ENCODE data around the gene GET3.
"Not testable (repeated sequence)": the region's sequence is repeated elsewhere in the genome, so short reads cannot be mapped to it uniquely, and the experiment has no call there.

GET3 gene

GRCh38 chr19:12736995-12737834 is at the start of gene GET3:
TSS of gene GET3 (plus strand) at chr19:12737497. CDS start at chr19:12737506, 9 bp downstream.
- DNase-seq: peak; percentile 97 to 100

GRCh38 chr19:12689012-12689411 is 48.3 kb upstream of the GET3 start:
- DNase-seq: no peak

GRCh38 chr19:12689581-12690216 is 47.6 kb upstream of the GET3 start:
- DNase-seq: no peak

GRCh38 chr19:12692960-12693359 is 44.3 kb upstream of the GET3 start:
- no peak for DNase-seq

GRCh38 chr19:12694641-12695040 is 42.7 kb upstream of the GET3 start:
- DNase-seq: no peak

GRCh38 chr19:12695096-12695495 is 42.2 kb upstream of the GET3 start:
- no peak for DNase-seq

GRCh38 chr19:12695514-12695913 is 41.8 kb upstream of the GET3 start:
- no peak for DNase-seq

GRCh38 chr19:12695997-12696365 is 41.3 kb upstream of the GET3 start:
- DNase-seq: no peak

- peak; percentile 78 to 88 for DNase-seq
Measured at GRCh38 chr19:12696366-12697335, 40.6 kb upstream of the GET3 start, which contains the start of gene FBXW9. TSS of gene FBXW9 (minus strand) at chr19:12696631. CDS start at chr19:12696581, 50 bp downstream.

GRCh38 chr19:12697425-12697824 is 39.9 kb upstream of the GET3 start:
- DNase-seq: not testable (repeated sequence)

GRCh38 chr19:12698138-12698537 is 39.2 kb upstream of the GET3 start:
- no peak for DNase-seq

- DNase-seq: no peak
Measured at GRCh38 chr19:12701596-12702282, 35.6 kb upstream of the GET3 start.

GRCh38 chr19:12703046-12703445 is 34.3 kb upstream of the GET3 start:
- peak; percentile 9 to 58 for DNase-seq

GRCh38 chr19:12705169-12705568 is 32.1 kb upstream of the GET3 start:
- DNase-seq: no peak

GRCh38 chr19:12705654-12706331 is 31.5 kb upstream of the GET3 start:
- no peak for DNase-seq

- no peak for DNase-seq
Measured at GRCh38 chr19:12706332-12706718, 31.0 kb upstream of the GET3 start.

GRCh38 chr19:12708641-12709040 is 28.7 kb upstream of the GET3 start:
- DNase-seq: no peak

GRCh38 chr19:12711187-12711586 is 26.1 kb upstream of the GET3 start:
- DNase-seq: no peak

- not testable (repeated sequence) for DNase-seq
Measured at GRCh38 chr19:12712077-12712476, 25.2 kb upstream of the GET3 start.

GRCh38 chr19:12713304-12713703 is 24.0 kb upstream of the GET3 start:
- not testable (repeated sequence) for DNase-seq

- no peak for DNase-seq
Measured at GRCh38 chr19:12715102-12715501, 22.2 kb upstream of the GET3 start.

GRCh38 chr19:12715929-12716328 is 21.4 kb upstream of the GET3 start:
- no peak for DNase-seq

All from NCI-H526 (cell line).